Effector memory CD8-positive, alpha-beta T cell (primary cell): Measurements from ENCODE around the gene PAX7.

Experiments used
- ATAC-seq: fragments of 150-1000 bp; cut with Tn5 transposase; replicated peaks from 2 replicates; pipeline ENCODE4 v1.10.0; 2021; ENCODE audit warnings: mild to moderate bottlenecking, moderate library complexity
- DNase-seq, 3 experiments: peaks; one replicate each; pipeline ENCODE4 v3.0.0; 2021
- H3K27ac Mint-ChIP-seq, 2 donors: one replicate each; pipeline ENCODE4 v1.8.0; 2022; ENCODE audit warnings: mild to moderate bottlenecking in 2 of 2, mixed read lengths in 2 of 2, moderate library complexity in 2 of 2
- H3K27me3 Mint-ChIP-seq, 2 donors: one replicate each; pipeline ENCODE4 v1.8.0; 2022; ENCODE audit warnings: mixed read lengths in 2 of 2
- H3K36me3 Mint-ChIP-seq: one replicate; pipeline ENCODE4 v1.8.0; 2022; ENCODE audit warnings: mild to moderate bottlenecking, moderate library complexity, mixed read lengths; ENCODE audit not compliant: insufficient read depth
- H3K4me1 Mint-ChIP-seq, 2 donors: one replicate each; pipeline ENCODE4 v1.8.0; 2022; ENCODE audit warnings: low read depth in 2 of 2, mixed read lengths in 2 of 2
- H3K4me3 Mint-ChIP-seq, 2 donors: one replicate each; pipeline ENCODE4 v1.8.0; 2022; ENCODE audit warnings: mild to moderate bottlenecking in 2 of 2, mixed read lengths in 2 of 2, moderate library complexity in 2 of 2
- H3K9me3 Mint-ChIP-seq, 2 donors: one replicate each; pipeline ENCODE4 v1.8.0; 2022; ENCODE audit warnings: mixed read lengths in 2 of 2

PAX7 gene

GRCh38 chr1:18776777-18777176 lies 146.1 kb downstream of the PAX7 start:
- no peak overlapping the region for H3K4me3 Mint-ChIP-seq
- no peaks in the 10 kb centered on the region for H3K4me1 Mint-ChIP-seq
- H3K27ac Mint-ChIP-seq = no peak overlapping the region
- ATAC-seq (no peak), DNase-seq (no peak)
- no peaks in the 10 kb centered on the region for H3K9me3 Mint-ChIP-seq
- H3K27me3 Mint-ChIP-seq = peaks cover 50 to 90% of the 10 kb centered on the region in 2 donors
- H3K36me3 Mint-ChIP-seq = no peaks in the 10 kb centered on the region

GRCh38 chr1:18778437-18778836 lies 147.8 kb downstream of the PAX7 start:
- no peak for ATAC-seq
- Mint-ChIP-seq H3K4me3 (no peak overlapping the region), H3K27me3 (peaks cover 49 to 81% of the 10 kb centered on the region in 2 donors), H3K36me3 (no peaks in the 10 kb centered on the region), H3K4me1 (no peaks in the 10 kb centered on the region), H3K27ac (no peak overlapping the region), H3K9me3 (no peaks in the 10 kb centered on the region)
- no peak for DNase-seq

- H3K27ac Mint-ChIP-seq = no peak overlapping the region
- DNase-seq (no peak), ATAC-seq (no peak)
- no peaks in the 10 kb centered on the region for H3K9me3 Mint-ChIP-seq
- no peaks in the 10 kb centered on the region for H3K36me3 Mint-ChIP-seq
- peaks cover 51 to 82% of the 10 kb centered on the region in 2 donors for H3K27me3 Mint-ChIP-seq
- no peak overlapping the region for H3K4me3 Mint-ChIP-seq
- H3K4me1 Mint-ChIP-seq = no peaks in the 10 kb centered on the region
Measured at GRCh38 chr1:18781031-18781430, 150.4 kb downstream of the PAX7 start.

DNA sequence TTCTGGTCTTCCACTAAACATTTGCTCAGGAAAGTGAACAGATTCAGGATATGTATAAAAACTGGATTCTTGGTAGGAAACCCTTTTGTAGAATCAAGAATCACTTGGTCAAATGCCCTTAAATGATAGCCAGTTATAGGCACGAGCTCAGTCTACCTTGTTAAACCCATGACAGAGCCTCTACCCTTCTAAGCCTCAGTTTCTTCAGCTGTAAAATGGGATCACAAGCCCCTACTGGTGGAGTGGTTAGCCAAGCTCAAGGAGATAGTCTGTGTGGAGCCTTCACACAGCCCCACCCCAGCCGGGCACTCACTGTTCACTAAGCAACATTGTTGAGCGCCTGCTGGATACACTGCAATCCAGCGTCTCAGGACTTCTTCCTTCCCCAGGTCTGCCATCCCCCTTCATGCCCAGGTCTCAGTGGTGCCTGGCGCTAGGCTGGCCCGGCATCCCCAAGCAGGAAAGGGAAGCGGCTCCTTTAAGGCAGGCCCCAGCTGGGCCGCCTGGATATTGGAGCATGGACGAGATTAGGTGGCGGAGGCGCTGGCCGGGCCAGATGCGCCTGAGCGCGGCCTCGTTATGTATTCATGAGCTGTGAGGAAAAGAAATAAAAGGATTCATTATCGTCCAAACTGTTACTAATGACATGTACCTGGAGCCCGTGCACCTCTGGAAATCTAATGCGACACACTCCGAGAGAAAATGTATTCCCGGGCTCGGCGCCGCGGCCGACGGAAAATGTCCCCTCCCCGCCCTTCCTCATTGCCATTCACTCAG lies 153.2 kb downstream of the PAX7 start:
- no peak overlapping the region for H3K4me3 Mint-ChIP-seq
- no peaks in the 10 kb centered on the region for H3K9me3 Mint-ChIP-seq
- no peak overlapping the region for H3K27ac Mint-ChIP-seq
- H3K4me1 Mint-ChIP-seq = no peaks in the 10 kb centered on the region
- ATAC-seq (no peak), DNase-seq (no peak)
- H3K27me3 Mint-ChIP-seq = peaks cover 37 to 66% of the 10 kb centered on the region in 2 donors
- H3K36me3 Mint-ChIP-seq = no peaks in the 10 kb centered on the region

DNA sequence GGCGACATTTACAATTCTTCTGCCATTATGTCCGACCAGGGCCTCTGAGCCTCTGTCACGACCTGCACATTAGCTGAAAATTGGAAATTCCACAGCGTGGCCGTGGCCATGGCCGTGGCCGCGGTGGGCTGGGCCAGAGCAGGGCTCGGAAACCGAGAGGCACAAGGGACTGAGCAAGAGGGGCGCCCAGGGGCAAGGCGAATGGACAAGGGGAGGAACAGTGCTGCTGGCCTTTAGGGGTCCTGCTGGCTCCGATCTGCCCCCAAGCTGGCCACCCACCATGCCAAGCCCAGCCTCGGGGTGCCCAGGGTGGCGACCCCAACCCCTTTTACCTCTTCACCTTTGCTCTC lies 153.8 kb downstream of the PAX7 start:
- no peak for DNase-seq
- no peaks in the 10 kb centered on the region for H3K4me1 Mint-ChIP-seq
- H3K36me3 Mint-ChIP-seq = no peaks in the 10 kb centered on the region
- H3K27me3 Mint-ChIP-seq = peaks cover 33 to 64% of the 10 kb centered on the region in 2 donors
- no peak for ATAC-seq
- no peak overlapping the region for H3K4me3 Mint-ChIP-seq
- no peak overlapping the region for H3K27ac Mint-ChIP-seq
- H3K9me3 Mint-ChIP-seq = no peaks in the 10 kb centered on the region

- H3K4me1 Mint-ChIP-seq = no peaks in the 10 kb centered on the region
- no peak overlapping the region for H3K27ac Mint-ChIP-seq
- H3K27me3 Mint-ChIP-seq = peaks cover 41 to 67% of the 10 kb centered on the region in 2 donors
- H3K36me3 Mint-ChIP-seq = no peaks in the 10 kb centered on the region
- H3K4me3 Mint-ChIP-seq = no peak overlapping the region
- DNase-seq (no peak), ATAC-seq (no peak)
- H3K9me3 Mint-ChIP-seq = no peaks in the 10 kb centered on the region
Measured at GRCh38 chr1:18786149-18786548, 155.5 kb downstream of the PAX7 start.

GRCh38 chr1:18787825-18788385 lies 157.3 kb downstream of the PAX7 start:
- Mint-ChIP-seq H3K4me1 (no peaks in the 10 kb centered on the region), H3K4me3 (no peak overlapping the region)

DNA sequence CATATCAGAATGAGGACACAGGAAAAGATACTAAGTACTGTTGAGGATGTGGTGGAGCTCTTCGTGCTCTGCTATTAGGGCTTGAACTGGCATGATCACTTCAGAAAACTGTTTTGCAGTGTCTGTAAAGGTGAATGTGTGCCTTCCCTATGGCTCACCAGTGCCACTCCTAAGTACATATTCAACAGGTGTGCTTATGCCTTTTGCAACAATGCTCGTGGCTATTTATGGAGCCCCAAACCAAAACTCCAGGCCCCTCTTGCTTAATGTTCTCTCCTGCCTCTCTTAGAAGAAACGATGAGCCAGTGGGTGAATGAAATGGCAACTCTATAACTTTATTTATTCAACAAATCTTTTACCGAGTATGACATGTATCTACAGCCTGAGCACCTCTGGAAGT lies 158.6 kb downstream of the PAX7 start:
- Mint-ChIP-seq H3K27me3 (peaks cover 48 to 81% of the 10 kb centered on the region in 2 donors), H3K27ac (no peak overlapping the region), H3K4me1 (no peaks in the 10 kb centered on the region), H3K36me3 (no peaks in the 10 kb centered on the region), H3K9me3 (no peaks in the 10 kb centered on the region), H3K4me3 (no peak overlapping the region)
- ATAC-seq (no peak), DNase-seq (no peak)

More at GRCh38 chr1:18787825-18788385, 157.3 kb downstream of the PAX7 start:
- no peak overlapping the region for H3K27ac Mint-ChIP-seq
- DNase-seq (no peak), ATAC-seq (no peak)
- no peaks in the 10 kb centered on the region for H3K9me3 Mint-ChIP-seq
- peaks cover 51 to 75% of the 10 kb centered on the region in 2 donors for H3K27me3 Mint-ChIP-seq
- H3K36me3 Mint-ChIP-seq = no peaks in the 10 kb centered on the region

DNA sequence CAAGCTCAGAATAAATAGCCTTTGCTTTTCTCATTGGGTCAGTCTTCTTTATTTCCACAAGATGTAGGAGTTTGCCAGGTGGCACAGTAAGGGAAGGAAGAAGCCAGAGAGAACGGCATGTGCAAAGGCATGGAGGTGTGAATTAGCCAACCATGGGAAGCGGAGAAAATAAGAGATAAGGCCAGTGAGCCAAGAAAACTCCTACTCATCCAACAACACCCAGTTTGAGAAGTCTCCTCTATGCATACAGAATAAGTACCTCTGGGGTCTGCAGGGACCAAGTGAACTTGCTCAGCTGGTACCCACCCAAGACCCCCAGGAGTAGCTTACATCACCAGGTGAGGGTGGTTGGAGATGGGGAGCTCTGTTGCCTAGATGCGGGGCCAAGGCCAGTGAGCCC lies 162.1 kb downstream of the PAX7 start:
- no peak overlapping the region for H3K4me3 Mint-ChIP-seq
- peaks cover 51 to 75% of the 10 kb centered on the region in 2 donors for H3K27me3 Mint-ChIP-seq
- H3K36me3 Mint-ChIP-seq = peaks cover 3% of the 10 kb centered on the region
- ATAC-seq (no peak), DNase-seq (no peak)
- no peaks in the 10 kb centered on the region for H3K4me1 Mint-ChIP-seq
- no peak overlapping the region for H3K27ac Mint-ChIP-seq
- no peaks in the 10 kb centered on the region for H3K9me3 Mint-ChIP-seq

- H3K27me3 Mint-ChIP-seq = peaks cover 51 to 75% of the 10 kb centered on the region in 2 donors
- no peak for DNase-seq
- no peak overlapping the region for H3K27ac Mint-ChIP-seq
- ATAC-seq = no peak
- H3K4me3 Mint-ChIP-seq = no peak overlapping the region
- peaks cover 3% of the 10 kb centered on the region for H3K36me3 Mint-ChIP-seq
- H3K4me1 Mint-ChIP-seq = no peaks in the 10 kb centered on the region
- H3K9me3 Mint-ChIP-seq = no peaks in the 10 kb centered on the region
Measured at GRCh38 chr1:18793164-18793563, 162.5 kb downstream of the PAX7 start.

GRCh38 chr1:18794051-18794450 lies 163.4 kb downstream of the PAX7 start:
- no peak for ATAC-seq
- H3K27me3 Mint-ChIP-seq = peaks cover 51 to 75% of the 10 kb centered on the region in 2 donors
- peaks cover 3% of the 10 kb centered on the region for H3K36me3 Mint-ChIP-seq
- H3K4me3 Mint-ChIP-seq = no peak overlapping the region
- H3K27ac Mint-ChIP-seq = no peak overlapping the region
- no peak for DNase-seq
- H3K4me1 Mint-ChIP-seq = no peaks in the 10 kb centered on the region
- no peaks in the 10 kb centered on the region for H3K9me3 Mint-ChIP-seq

DNA sequence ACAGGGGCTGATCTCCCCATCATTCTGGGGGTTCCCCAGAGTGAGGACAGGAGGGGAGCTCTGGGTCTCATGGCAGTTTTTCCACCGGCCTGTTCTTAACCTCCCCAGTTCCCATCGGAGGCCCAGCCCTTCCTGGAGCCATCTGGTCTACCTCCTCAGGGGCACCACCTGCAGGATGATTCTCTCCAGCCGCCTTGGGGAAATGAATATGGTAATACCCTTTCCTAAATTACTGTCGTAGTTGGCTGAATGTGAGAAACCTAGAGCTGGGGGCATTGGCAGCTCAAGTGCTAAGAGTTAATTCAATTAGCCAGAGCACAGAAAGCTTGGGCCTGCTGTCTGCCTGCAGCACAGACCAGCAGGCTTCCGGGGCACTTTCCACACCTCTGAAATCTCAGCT lies 163.9 kb downstream of the PAX7 start:
- DNase-seq (no peak), ATAC-seq (no peak)
- H3K27ac Mint-ChIP-seq = no peak overlapping the region
- H3K9me3 Mint-ChIP-seq = no peaks in the 10 kb centered on the region
- no peaks in the 10 kb centered on the region for H3K4me1 Mint-ChIP-seq
- peaks cover 48 to 71% of the 10 kb centered on the region in 2 donors for H3K27me3 Mint-ChIP-seq
- H3K4me3 Mint-ChIP-seq = no peak overlapping the region
- H3K36me3 Mint-ChIP-seq = peaks cover 3% of the 10 kb centered on the region

DNA sequence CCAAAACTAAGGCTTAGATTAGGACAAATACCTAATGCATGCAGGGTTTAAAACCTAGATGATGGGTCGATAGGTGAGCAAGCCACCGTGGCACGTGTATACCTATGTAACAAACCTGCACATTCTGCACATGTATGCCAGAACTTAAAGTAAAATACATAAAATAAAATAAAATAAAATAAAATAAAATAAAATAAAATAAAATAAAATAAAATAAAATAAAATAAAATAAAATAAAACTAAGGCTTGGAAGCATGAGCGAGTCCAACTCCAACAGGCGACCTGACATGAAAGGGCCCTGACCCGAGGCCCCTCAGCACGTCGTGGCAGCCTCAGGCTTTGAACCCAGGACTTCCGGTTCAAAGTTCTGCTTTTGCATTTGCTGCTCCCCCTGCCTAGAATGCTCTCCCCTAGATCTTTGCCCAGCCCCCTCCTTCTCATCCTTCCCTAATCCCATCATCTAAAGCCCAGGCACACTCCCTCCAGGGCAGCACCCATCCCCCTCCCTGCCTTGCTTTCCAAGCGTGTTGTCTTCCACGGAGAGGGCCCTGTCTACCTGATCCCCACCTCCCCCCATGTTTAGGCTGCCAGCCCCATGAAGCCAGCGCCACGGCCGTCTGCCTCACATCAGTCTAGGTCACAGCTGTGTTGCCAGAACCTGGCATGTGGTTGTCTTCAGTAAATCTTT lies 164.5 kb downstream of the PAX7 start:
- Mint-ChIP-seq H3K36me3 (peaks cover 3% of the 10 kb centered on the region), H3K4me3 (no peak overlapping the region), H3K9me3 (no peaks in the 10 kb centered on the region), H3K27ac (no peak overlapping the region), H3K27me3 (peaks cover 43 to 65% of the 10 kb centered on the region in 2 donors), H3K4me1 (no peaks in the 10 kb centered on the region)
- DNase-seq (no peak), ATAC-seq (no peak)

- Mint-ChIP-seq H3K36me3 (peaks cover 3% of the 10 kb centered on the region), H3K27me3 (peaks cover 37 to 47% of the 10 kb centered on the region in 2 donors), H3K27ac (no peak overlapping the region), H3K4me3 (no peak overlapping the region), H3K4me1 (no peaks in the 10 kb centered on the region), H3K9me3 (no peaks in the 10 kb centered on the region)
- DNase-seq (no peak), ATAC-seq (no peak)
Measured at GRCh38 chr1:18796950-18797349, 166.3 kb downstream of the PAX7 start.
